GM20000 (cell line): ENCODE results near the gene TOX2.

ENCODE experiments used
- DNase-seq: peaks from one replicate; pipeline ENCODE4 v3.0.0; 2012; ENCODE audit warnings: low spot score
- TF ChIP-seq, protein P1 (sequence below): IDR thresholded peaks from 2 replicates; pipeline ENCODE4 v1.5.1; 2012; ENCODE audit warnings: mild to moderate bottlenecking, control low read depth; ENCODE audit errors: extremely low read depth, missing control alignments

The TOX2 gene

DNA sequence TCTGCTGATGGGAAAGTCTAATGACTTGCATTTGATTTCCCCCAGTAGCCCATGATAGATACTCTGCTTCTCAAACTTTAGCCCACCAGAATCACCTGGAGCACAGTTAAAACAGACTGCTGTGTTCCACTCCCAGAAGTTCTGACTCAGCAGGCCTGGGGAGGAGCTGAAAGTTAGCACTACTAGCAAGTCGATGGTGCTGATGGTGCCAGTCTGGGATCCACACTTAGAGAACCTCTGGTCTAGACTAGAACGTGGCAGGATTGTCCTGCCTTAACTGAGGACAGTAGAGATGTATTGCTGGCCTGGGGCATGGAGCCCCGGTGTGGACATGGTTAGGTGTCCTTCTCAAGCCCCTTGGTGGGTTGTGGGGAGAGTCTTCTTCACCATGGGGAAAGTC lies 8.7 kb downstream of the TOX2 start:
- DNase-seq: no peak

DNA sequence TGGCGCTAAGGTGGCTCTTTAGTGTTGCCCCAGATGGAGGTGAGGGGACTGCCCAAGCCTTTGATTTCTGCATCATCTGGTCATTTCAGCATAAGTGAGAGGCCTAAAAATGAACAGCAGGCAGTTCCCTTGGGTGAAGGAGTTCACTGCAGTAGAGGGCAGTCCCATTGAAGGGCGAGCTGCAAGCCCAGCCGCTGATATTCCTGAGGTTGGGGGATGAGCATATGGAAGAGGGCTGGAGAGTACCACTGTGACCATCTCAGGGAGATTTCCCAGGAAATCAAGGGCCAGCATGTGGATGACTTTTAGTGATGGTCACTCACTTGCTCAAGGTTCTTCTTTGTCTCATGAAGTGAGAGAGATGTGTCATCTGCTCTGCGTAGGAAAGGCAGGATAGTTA lies 9.3 kb downstream of the TOX2 start:
- TF ChIP-seq, protein P1, sequence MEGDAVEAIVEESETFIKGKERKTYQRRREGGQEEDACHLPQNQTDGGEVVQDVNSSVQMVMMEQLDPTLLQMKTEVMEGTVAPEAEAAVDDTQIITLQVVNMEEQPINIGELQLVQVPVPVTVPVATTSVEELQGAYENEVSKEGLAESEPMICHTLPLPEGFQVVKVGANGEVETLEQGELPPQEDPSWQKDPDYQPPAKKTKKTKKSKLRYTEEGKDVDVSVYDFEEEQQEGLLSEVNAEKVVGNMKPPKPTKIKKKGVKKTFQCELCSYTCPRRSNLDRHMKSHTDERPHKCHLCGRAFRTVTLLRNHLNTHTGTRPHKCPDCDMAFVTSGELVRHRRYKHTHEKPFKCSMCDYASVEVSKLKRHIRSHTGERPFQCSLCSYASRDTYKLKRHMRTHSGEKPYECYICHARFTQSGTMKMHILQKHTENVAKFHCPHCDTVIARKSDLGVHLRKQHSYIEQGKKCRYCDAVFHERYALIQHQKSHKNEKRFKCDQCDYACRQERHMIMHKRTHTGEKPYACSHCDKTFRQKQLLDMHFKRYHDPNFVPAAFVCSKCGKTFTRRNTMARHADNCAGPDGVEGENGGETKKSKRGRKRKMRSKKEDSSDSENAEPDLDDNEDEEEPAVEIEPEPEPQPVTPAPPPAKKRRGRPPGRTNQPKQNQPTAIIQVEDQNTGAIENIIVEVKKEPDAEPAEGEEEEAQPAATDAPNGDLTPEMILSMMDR: no peak
- no peak for DNase-seq

More for the DNA sequence above, 8.7 kb downstream of the TOX2 start:
- TF ChIP-seq, protein P1: no peak

DNA sequence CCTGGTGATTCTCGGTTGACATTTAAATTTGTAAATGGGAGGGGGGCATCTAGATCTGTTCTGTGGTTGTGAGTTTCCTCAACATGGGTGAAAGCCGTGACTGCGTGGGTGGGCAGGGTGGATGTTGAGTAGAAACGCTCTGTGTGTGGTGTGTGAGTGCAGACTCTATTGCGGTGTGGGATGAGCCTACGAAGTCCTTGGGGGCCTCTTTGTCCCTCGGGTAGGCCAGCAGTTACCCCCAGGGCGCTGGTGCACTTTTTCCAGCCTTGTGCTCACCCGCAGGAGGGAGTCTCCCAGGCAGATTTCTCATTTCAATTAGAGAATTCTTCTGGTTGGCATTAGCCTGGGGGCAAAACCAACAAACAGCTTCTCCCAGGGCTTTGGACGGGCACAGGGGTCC lies 10.6 kb downstream of the TOX2 start:
- TF ChIP-seq, protein P1: no peak
- DNase-seq: peak; percentile 43

DNA sequence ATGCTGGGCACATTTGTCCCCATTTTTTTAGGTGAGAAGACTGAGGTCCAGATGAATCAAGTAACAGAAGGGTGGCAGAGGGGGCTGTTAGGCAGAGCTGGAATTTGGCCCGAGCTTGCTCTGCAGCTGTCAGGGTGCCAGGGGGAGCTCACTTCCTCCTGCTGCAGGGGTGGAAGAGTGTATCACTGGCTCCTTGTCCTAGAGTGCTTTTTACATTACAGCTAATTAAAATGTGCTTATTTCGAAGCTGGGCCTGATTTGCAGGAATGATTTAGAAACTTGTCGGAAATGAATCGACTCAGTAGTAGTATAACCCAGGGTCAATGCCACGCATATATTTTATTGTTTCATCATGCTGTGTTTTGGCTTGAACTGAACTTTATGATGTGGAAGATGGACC lies 11.1 kb downstream of the TOX2 start:
- no peak for DNase-seq
- TF ChIP-seq, protein P1: no peak

DNA sequence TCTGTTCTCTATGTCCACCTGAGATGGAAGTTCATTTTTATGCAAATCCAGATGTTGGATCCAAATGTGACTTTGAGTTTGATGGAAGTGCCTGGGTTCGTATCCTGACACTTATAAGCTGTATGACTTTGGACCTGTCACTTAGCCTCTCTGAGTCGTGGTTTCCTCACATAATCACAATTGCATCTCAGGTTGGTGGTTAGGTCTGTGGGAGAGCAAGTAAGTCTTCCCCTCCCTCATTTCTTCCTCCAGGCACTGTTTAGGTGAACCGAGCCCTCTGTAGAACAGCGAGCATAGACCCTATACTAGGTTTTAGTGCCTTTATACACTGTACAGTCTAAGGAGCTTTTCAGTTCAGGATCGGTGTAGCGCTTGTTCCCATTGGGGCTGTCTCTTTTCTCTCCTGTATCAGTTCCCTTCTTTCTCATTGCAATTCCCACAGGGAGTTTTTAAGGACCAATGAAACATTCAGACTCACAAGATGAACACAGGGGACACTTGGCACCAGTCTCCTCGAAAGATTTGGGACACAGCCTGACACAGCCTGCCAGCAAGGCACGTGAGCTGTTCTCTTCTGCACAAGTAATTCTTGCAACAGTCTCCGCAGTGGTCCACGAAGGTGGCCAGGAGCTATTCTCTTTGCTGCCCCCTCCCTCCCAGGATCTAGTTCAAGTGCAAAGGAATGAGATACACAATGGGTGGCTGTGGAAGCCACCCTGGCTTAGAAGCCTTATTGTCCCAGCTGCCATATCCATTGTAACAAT lies 11.8 kb downstream of the TOX2 start:
- no peak for DNase-seq
- TF ChIP-seq, protein P1: no peak

DNA sequence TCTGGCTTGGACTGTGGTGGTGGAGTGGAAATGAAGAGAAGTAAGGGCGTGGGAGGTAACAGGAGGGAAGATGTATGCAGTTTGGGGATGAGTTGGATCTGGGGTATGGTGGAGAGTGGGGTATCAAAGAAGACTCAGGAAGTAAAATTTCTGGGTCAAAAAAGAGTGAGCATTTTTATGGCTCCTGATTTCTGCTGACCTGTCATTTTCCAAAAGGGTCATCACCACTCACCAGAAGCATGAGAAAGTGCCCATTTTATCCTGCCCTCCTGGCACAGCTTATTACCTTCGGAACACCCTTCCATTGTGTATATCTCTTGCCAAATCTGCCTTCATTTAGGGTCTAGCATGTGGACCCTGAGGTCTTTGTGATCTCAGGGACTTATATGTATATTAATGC lies 17.3 kb downstream of the TOX2 start:
- TF ChIP-seq, protein P1: no peak
- no peak for DNase-seq

DNA sequence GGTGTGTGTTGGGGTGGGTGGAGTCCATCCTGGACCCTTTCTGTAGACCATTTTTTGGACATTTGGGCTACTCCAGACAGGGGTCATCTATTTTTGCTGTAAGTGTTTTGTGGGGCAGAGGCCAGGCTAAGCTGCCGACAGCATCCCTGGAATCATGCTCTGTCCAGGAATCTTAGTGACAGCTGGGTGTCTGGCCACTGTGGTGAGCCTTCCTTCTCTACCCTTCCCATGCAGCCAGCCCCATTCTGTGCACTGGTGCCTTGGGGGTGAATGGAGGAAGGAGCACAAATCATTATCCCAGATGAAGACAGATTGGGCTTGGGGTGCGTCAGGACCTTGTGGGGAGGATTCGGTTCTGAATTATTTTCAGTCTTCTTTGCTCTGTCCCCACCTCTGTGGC lies 20.2 kb downstream of the TOX2 start:
- no peak for DNase-seq
- TF ChIP-seq, protein P1: no peak
